ENCODE measurements around the gene NECAB2.

The NECAB2 gene

DNA sequence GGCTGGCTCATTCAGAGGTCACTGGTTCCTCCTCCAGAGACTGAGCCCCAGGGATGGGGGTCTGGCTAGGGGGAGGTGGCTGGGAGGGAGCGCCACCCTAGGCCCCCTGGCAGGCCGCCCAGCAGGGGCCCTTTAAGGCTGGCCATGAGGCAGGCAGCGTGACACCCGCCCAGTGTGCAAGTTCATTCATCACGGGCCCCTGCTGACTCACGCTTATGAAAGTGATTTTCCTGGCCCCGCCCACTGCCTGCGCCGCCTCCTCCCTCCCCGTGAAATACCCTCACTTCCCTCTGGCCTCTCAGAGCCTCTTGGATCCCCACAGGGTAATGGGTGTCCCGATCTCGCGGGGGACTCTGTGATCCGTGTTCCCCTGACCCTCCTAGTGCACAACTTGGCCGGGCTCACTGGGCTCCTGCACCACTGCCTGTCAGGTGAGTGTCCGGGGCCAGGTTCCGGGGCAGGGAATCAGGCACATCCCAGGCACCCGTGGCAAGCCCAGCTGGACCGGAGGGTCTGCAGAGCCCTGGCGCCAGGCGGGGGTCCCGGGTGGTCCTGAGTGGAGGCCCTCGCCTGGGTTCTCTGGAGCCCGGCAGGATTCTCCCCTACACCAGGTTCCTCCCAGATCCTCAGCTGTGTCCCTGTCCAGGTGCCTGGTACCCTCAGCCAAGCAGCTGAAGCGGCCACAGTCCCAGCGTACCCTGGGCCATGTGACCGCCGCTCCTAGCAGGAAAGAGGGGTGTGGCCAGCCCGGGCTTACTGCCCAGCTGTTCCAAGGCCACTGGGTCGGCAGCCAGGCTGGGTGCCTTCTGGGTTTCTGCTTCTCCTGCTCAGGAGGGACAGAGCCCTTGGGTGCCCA, 14.9 kb upstream of the NECAB2 start, which contains the start of gene OSGIN1:
OSGIN1 (plus strand) TSS at position 301 of the 856 bp plus-strand sequence. CDS start 4,432 bp downstream, outside the sequence.
- DNase-seq (ENCODE audit: low read depth in 2 of 2): peak; percentile 41 to 66

DNA sequence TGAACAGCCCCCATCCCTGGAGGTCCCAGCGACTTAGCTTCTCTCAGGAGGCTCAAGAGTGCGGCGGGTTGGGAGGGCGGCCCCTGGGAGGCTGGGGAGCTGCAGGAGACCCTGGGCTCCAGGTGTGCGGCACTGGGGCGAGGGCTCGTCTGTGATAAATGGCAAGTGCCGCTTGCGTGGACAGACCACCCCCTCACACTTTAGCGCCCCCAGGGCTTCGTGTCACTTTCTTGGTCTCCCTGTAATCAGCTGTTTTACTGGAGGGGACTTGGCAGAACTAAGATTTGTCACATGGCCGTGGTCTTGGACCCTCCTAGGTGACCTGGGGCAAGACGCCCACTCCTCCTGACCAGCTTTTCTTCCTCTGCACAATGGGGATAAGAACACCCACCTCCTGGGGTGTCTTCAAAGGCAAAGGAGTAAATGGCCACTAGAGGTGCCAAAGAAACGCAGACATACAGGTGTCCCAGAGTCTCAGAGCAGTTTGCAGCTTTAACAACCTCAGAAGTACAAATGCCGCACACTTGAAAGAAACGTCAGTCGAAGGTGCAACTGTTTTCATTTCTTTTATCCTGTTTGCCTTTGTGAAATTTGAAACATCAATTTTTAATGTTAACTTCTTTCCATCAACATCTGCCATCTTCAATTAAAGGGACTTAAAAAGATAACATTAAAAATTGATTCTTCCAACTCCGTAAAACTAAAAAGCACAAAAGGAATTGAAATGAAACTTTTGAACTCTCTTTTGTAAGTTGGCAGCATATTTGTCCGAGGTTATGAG, 14.1 kb upstream of the NECAB2 start:
- no peak for DNase-seq (ENCODE audit: low read depth in 2 of 2)

DNA sequence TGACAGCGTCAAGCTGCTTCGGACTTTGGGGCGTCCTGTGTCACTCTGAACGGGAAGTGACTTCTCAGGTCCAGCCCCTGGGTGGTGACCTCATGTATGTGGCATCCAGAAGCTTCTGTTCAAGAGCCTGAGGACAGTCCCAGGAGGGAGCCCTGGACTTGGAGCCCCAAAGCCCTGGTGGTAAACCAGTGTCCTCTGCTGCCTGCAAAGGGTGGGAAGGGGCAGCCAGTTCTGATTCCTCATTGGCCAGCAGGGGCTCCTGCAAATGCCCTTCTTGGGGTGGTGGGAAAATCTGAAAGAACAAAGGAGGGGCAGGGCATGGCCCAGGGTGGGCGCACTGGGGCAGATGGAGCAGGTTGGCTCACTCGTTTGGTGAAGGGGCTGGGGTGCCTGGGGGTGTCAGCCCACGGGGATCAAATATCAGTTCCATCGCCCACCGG, 13.4 kb upstream of the NECAB2 start:
- DNase-seq (ENCODE audit: low read depth in 2 of 2): no peak

DNA sequence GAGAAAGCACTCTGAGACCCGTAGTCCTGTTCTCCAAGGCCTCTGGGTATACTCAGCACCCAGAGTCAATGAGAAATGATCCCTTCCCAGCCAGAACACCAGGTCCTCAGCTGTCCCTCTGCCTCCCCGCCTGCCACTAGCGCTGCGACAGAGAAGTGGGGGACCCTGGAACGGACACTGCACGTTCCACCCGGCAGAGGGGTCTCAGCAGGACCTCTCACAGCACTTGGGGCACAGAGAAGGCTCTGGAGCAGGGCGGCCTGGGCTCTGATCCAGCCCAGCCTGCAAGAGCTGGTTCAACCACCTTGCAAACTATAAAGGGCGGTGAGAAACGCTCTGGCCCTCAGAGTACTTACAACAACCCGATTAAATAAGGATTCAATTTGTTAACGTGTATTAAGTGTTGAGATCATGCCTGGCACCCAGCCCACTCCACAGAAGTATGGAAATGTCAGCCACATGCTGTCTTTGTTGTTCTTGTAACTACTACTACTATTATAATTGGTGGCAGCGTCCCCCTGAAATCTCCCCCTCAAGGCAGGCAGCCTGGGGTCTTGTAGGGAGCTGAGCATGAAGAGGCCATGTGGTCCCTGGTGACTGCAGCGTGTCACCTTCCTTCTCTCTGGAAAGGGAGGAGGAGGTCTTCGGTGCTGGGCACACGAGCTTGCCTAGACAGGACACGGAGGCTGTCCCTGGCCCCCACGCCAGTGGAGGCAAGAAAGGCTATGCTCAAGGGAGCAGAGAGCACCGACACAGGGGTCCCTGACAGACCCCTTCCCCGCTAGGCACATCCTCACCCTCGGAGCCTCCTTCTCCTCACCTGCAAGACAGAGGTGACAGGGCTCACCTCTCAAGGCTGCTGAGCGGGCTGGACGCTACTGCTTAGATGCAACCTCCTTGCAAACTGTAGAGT, 12.6 kb upstream of the NECAB2 start:
- no peak for DNase-seq (ENCODE audit: low read depth in 2 of 2)

DNA sequence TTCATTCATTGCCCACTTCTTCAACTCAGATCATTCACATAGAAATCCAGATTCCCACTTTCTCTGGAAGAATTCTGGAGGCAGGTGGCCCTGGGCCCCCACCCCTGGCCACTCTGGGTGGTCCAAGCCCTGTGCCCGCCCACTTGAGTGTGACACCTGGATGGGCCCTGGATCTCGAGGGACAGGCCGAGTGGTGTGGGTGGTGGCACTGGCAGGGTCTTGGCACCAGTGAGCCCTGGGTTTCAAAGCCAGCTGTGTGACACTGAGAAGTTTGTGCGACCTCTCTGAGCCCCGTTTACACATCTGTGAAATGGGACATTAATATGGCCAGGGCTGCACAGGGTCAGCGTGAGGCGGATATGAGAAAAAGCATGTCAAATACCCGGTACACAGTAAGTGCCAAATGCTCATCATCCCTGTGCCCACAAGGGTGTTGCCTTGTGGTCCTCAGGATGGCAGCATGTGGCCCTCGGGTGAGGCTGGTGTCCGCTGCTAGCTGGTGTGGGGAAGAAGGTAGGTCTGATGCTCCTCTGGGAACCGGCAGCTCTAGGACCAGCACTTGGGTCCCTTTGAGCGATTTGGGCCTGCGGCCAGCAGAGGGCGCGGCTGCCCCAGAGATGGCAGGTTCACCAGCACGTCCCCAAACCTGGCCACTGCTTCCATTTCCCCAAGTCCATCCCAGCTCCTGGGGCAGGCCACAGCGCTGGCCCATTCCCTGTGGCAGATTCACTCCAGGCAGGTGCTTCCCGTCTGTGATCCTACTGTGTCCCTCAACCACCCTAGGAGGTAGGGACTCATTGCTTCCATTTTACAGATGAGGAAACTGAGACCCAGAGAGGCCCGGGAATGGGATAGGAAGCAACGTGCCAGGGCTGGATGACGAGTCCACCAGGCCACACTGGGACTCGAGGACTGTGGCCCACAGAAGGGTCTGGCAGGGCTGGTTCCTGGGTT, 11.4 kb upstream of the NECAB2 start:
- DNase-seq (ENCODE audit: low read depth in 2 of 2): peak; percentile 28 to 36

DNA sequence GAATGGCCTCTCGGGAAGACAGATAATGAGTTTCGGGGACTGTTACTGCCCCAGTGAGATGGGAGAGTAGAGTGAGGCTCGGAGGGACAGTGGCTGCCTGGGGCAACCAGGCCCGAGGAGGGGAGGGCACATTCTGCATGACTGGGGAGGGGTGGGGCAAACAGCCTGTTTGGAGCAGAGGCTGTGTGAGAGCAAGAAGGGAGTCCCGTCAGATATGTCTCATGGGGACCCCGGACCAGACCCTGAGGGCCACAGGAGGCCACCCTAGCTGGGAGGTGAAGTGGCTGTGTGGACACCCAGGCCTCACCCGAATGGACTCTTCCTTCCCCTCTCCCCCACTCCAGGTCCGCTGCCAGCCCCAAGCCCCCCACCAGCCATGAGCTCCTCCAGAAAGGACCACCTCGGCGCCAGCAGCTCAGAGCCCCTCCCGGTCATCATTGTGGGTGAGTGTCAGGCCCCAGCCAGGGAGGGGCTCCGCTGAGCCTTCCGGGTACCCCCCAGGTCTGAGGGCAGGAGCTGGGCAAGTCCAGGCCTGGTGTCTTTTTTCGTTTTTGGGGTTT, 10.7 kb upstream of the NECAB2 start:
- no peak for DNase-seq (ENCODE audit: low read depth in 2 of 2)

DNA sequence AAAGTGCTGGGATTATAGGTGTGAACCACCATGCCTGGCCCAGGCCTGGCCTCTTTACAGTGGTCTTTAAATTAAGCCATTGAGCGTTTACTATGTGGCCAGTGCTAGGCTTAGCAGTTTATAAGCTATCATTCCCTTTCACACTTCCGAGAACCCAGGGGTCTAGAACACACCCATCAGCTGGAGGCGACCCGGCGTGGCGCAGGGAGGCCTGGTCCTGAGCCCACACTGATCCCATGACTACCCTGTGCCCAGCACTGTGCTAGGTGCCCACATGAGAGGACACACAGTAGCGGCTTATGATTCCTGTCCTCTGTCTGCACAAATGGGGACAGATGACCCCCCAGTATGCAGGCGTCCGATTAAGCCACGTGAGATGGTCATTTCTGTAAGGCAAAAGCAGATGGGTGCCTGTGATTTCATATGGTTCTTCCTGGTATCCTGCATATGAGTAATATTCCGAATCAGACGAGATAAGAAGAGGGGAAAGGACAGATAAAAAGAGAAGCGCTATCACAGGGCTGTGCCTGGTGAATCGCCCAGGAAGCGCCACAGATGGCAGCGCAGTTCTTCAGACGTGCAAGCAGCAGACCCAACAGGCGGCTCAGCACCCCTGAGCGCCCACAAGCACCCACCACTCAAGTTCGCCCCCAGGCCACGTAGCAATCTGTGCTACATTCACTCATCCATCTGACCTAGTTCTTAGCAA, 9.8 kb upstream of the NECAB2 start:
- no peak for DNase-seq (ENCODE audit: low read depth in 2 of 2)

DNA sequence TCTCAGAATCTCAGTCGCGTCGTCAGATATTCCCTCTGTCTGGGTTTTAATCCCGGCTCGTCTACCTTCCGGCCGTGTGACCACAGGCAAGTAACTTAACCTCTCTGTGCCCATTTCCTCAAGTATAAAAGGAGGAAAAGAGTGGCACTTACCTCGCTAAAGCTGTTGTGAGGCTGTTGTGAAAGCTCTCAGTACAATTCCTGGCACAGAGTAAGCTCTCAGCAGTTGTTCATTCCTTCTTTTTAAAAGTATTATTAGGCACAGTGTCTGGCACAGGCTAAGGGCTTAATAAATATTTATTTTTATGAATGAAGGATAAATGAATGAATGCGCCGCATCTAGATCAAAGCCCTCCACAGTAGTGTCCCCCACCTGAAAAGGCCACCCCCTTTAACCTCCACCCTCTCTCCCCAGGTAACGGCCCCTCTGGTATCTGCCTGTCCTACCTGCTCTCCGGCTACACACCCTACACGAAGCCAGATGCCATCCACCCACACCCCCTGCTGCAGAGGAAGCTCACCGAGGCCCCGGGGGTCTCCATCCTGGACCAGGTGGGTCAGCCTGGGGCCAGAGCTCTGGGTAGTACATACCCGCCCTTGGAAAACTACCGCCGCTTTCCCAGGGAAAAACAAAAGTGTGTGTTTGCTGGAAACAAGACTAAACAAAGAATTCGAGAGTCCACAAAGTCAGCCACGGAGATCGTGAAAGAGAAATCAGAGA, 9.0 kb upstream of the NECAB2 start:
- DNase-seq (ENCODE audit: low read depth in 2 of 2): no peak

DNA sequence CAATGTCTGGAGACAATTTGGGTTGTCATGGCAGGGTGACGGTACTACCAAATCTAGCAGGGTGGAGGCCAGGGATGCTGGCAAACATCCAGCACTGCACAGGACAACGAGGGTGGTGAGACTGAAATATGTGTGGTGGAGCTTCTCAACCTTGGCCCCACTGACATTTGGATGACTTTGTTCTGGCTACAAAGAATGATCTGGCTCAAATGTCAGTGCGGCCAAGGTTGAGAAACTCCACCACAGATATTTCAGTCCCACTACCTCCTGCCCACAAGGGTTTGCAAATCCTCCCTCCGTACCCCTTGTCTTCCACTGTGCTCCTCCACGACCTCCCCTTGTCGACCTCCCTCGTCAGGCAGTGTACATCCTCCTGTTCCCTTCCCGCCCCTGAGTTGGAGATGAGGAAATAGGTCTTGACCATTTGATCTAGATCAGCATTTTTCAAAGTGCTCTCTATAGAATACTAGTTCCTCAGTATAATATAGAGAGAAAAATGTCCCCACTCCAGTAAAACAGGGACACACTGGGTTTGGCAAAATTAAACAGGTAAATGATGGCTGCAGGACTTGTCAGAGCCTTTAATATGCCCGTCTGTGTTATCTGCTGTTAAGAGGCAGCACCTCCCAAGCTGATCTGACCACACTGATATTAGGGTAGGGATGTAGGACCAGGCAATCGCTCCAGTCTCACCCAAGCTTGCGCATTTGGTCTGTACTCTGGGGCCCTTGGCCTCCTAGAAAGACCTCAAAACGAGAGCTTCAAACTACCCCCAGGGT, 8.2 kb upstream of the NECAB2 start:
- no peak for DNase-seq (ENCODE audit: low read depth in 2 of 2)

DNA sequence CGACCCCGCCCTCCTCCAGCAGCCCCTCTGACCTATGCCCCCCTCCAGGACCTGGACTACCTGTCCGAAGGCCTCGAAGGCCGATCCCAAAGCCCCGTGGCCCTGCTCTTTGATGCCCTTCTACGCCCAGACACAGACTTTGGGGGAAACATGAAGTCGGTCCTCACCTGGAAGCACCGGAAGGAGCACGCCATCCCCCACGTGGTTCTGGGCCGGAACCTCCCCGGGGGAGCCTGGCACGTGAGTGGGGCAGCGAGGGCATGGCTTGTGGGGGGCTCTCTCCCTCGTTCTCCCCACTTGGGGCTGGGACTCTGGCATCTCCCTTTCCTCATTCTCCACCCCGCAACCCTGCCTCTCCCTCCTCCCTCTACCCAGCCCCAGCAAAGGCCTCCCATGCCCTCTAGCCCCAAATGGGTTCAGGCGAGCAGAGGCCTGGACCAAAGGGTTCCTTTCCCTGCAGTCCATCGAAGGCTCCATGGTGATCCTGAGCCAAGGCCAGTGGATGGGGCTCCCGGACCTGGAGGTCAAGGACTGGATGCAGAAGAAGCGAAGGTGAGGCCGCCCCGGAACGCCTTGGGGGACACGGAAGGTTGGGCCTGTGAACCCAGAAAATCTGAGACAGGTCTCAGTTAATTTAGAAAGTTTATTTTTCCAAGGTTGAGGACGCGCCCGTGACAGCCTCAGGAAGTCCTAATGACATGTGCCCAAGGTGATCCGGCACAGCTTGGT, 7.4 kb upstream of the NECAB2 start:
- no peak for DNase-seq (ENCODE audit: low read depth in 2 of 2)

DNA sequence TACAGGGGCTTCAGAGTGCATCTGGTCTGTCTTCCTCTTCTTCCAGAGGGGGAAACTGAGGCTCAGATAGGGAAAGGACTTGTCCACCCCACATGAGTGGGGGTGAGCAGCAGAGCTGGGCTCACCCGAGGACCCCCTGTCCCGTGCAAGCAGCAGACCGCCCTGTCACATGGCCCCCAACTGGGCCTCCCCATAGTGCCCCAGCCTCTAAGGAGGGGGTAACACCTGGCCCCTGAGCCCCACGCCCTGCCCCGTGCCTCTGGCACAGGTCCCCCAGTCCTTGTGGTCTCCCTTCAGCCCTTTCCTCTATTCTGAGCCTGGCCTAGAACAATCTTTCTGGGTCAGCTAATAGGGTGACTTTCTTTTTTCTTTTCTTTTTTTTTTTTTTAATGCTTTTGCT, 6.5 kb upstream of the NECAB2 start:
- DNase-seq (ENCODE audit: low read depth in 2 of 2): no peak

DNA sequence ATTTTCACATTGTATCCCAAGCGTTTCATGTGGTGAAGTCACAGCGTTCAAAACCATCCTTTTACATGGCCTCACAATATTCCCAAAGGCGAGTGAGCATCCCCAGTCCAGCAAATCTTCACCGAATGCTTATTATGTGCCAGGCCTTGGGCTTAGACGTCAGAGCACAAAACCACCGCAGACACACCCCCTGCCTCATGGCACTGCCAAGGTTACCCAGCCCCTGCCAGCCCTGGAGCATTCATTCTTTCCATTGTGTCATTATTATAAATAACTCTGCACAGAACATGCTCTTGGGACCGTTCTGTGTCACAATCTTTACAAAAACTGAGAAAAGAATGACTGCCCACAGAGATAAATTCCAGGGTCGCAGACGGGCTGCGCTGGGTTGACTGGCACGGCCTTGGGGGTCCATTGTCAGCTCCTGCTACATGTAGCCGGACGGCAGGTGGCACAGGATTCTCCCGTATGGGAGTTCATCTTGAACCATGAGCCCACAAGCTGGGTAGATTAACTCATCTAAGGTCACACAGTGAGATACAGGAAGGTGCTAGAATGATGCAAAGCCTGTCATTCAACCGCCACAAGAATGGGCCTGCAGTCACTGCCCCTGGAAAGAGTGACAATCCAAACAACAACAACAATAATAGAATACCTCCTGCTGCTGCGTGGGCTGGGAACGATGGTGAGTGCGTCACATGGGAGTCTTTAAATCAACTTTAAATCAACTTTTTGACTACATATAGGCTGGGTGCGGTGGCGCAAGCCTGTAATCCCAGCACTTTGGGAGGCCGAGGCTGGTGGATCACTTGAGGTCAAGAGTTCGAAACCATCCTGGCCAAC, 4.5 kb upstream of the NECAB2 start:
- no peak for DNase-seq (ENCODE audit: low read depth in 2 of 2)

DNA sequence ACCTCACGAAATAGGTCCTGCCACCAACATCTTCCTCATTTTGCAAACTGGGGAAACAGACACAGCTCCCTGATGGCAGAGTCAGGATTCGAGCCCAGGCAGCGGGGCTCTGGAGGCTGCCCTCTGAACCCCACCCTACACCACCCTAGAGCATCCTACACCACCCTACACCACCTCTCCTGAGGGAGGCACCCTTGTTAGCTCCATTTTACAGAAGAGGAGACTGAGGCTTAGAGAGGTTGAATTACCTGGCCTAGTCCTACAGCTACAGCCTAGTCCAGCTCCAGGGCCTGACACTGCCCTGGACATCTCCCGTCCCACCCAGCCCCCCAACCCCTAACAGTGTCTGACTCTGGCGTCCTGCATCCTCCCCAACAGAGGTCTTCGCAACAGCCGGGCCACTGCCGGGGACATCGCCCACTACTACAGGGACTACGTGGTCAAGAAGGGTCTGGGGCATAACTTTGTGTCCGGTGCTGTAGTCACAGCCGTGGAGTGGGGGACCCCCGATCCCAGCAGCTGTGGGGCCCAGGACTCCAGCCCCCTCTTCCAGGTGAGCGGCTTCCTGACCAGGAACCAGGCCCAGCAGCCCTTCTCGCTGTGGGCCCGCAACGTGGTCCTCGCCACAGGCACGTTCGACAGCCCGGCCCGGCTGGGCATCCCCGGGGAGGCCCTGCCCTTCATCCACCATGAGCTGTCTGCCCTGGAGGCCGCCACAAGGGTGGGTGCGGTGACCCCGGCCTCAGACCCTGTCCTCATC, 3.2 kb upstream of the NECAB2 start:
- no peak for DNase-seq (ENCODE audit: low read depth in 2 of 2)

DNA sequence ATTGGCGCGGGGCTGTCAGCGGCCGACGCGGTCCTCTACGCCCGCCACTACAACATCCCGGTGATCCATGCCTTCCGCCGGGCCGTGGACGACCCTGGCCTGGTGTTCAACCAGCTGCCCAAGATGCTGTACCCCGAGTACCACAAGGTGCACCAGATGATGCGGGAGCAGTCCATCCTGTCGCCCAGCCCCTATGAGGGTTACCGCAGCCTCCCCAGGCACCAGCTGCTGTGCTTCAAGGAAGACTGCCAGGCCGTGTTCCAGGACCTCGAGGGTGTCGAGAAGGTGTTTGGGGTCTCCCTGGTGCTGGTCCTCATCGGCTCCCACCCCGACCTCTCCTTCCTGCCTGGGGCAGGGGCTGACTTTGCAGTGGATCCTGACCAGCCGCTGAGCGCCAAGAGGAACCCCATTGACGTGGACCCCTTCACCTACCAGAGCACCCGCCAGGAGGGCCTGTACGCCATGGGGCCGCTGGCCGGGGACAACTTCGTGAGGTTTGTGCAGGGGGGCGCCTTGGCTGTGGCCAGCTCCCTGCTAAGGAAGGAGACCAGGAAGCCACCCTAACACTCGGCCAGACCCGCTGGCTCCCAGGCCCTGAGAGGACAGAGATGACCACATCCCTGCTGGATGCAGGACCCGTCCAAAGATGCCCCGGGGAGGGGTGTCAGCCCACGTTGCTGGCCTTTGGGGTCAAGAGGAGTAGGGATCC, 2.4 kb upstream of the NECAB2 start:
- no peak for DNase-seq (ENCODE audit: low read depth in 2 of 2)

DNA sequence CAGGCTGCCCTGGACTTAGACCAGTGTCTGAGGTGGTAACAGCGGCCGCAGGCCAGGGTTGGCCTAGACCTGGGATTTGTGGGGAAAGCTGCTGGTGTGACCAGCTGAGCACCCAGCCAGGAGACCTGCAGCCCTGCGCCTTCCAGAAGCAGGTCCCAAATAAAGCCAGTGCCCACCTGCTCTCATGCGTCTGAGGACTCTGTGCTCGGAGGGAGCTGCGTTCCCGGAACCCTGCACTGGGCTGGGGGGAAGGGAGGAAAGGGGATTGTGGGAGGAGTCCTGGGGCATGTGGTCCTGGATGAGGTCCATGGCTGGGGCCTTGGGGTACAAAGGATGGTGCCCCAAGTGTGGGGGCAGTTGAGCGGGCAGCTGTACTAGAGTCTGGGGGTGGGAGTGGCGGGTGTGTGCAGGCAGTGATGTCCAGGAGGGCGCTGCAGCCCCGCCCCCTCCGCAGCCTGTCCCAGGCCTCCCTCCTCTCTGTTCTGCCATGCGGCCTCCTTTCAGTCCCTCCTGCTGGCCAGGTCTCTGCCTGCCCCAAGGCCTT, 1.8 kb upstream of the NECAB2 start:
- no peak for DNase-seq (ENCODE audit: low read depth in 2 of 2)

All from stimulated activated CD8-positive, alpha-beta memory T cell treated with anti-CD3 and anti-CD28 coated beads, Interleukin-15, amount 100 ng/mL, for 4 hours (primary cell).